Gastroesophageal sphincter (tissue), 3 donors: ENCODE measurements around the gene VENTX.

Experiments
- CTCF ChIP-seq, 4 experiments: fragments of 200-600 bp in 2 of 4; fragments of 450-650 bp in 2 of 4; sonication (generic) in 1 of 4; IDR thresholded peaks; one replicate each; pipeline ENCODE4 v1.5.1; 2017 to 2019; ENCODE audit warnings: antibody characterized with exemption in 4 of 4, mild to moderate bottlenecking in 2 of 4, moderate library complexity in 2 of 4
- POLR2A ChIP-seq, 2 donors: fragments of 450-650 bp; IDR thresholded peaks; one replicate each; pipeline ENCODE4 v1.6.1; 2017; ENCODE audit warnings: antibody characterized with exemption in 2 of 2, mild to moderate bottlenecking in 2 of 2, moderate library complexity in 1 of 2

- TF ChIP-seq CTCF (IDR thresholded peaks at IDR 0.05): no peak
- TF ChIP-seq POLR2A (IDR thresholded peaks at IDR 0.05): no peak
Measured at GRCh38 chr10:133283931-133284330, 46.3 kb downstream of the VENTX start.
